Central memory CD8-positive, alpha-beta T cell (primary cell): ENCODE measurements around the gene INVS.

Source experiments
- ATAC-seq: fragments of 150-1000 bp; cut with Tn5 transposase; replicated peaks from 2 replicates; pipeline ENCODE4 v1.10.0; 2022; ENCODE audit warnings: mild to moderate bottlenecking, moderate FRiP score, moderate number of reproducible peaks; ENCODE audit not compliant: poor library complexity, severe bottlenecking; ENCODE audit errors: extremely low read depth
- DNase-seq, 2 donors: peaks; one replicate each; pipeline ENCODE4 v3.0.0; 2021; ENCODE audit warnings: low spot score in 2 of 2
- H3K27ac Mint-ChIP-seq: one replicate; pipeline ENCODE4 v1.8.0; 2022; ENCODE audit warnings: low read depth, mild to moderate bottlenecking, moderate library complexity, mixed read lengths
- H3K27me3 Mint-ChIP-seq: one replicate; pipeline ENCODE4 v1.8.0; 2022; ENCODE audit warnings: mixed read lengths
- H3K36me3 Mint-ChIP-seq: one replicate; pipeline ENCODE4 v1.8.0; 2022; ENCODE audit warnings: mild to moderate bottlenecking, moderate library complexity, mixed read lengths; ENCODE audit not compliant: insufficient read depth
- H3K4me1 Mint-ChIP-seq: one replicate; pipeline ENCODE4 v1.8.0; 2022; ENCODE audit warnings: mixed read lengths
- H3K4me3 Mint-ChIP-seq: one replicate; pipeline ENCODE4 v1.8.0; 2022; ENCODE audit warnings: mild to moderate bottlenecking, moderate library complexity, mixed read lengths
- H3K9me3 Mint-ChIP-seq: one replicate; pipeline ENCODE4 v1.8.0; 2022; ENCODE audit warnings: mixed read lengths

INVS gene

DNA sequence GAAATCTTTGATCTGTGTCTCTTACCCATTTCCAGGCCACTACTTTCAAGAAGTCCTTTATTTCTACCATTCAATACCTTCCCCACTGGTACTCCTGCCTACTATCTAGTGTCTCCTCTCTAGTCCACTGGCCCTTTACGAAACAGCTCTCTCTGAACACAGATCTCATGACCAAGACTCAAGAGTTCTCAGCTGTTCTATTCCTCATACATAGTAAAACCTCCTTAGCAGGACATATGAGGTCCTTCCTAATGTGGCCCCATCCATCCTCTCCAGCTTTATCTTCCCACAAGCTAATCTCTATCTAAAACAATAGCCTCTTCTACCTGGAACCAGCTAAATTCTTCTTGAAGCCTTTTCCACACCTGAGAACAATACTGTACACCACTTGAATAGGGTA is 251.1 kb downstream of the INVS start:
- Mint-ChIP-seq H3K4me3 (no peak overlapping the region), H3K27ac (no peak overlapping the region), H3K27me3 (no peaks in the 10 kb centered on the region), H3K4me1 (peaks cover 40% of the 10 kb centered on the region), H3K36me3 (peaks cover 15% of the 10 kb centered on the region), H3K9me3 (no peaks in the 10 kb centered on the region)
- DNase-seq (no peak), ATAC-seq (no peak)
